ENCODE results near the gene TNFSF10.

Gene TNFSF10

DNA sequence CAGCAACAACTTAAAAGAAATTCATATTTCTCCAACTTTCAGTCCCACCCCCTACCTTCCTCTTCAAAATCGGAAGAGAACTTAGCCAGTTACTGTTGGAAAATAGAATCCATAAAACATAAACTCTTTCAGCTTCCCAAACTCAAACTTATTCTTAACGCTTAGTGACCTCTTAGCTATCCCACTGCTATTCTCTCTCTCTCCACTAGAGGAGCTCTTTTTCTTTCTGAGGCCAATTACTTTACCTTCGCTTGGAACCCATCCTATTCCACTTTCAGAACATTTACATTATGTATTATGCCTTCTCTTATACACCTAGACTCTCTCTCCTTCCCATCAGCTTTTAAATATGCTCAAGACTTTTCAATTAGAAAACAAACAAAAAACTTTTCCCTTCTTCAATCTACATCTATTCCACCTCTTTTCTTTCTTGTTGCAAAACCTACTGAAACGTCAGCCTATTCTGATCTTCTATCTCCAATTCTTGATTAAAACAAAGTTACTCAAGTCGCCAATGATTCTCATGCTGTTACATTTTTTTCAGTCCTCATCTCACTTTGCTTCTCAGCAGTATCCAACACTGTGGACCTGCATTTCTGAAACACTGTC is 61.6 kb downstream of the TNFSF10 start:
- TF ChIP-seq, protein P1, sequence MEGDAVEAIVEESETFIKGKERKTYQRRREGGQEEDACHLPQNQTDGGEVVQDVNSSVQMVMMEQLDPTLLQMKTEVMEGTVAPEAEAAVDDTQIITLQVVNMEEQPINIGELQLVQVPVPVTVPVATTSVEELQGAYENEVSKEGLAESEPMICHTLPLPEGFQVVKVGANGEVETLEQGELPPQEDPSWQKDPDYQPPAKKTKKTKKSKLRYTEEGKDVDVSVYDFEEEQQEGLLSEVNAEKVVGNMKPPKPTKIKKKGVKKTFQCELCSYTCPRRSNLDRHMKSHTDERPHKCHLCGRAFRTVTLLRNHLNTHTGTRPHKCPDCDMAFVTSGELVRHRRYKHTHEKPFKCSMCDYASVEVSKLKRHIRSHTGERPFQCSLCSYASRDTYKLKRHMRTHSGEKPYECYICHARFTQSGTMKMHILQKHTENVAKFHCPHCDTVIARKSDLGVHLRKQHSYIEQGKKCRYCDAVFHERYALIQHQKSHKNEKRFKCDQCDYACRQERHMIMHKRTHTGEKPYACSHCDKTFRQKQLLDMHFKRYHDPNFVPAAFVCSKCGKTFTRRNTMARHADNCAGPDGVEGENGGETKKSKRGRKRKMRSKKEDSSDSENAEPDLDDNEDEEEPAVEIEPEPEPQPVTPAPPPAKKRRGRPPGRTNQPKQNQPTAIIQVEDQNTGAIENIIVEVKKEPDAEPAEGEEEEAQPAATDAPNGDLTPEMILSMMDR (IDR thresholded peaks at IDR 0.05; ENCODE audit: insufficient read depth, low read depth, low read length, missing control alignments) = peak; percentile 92

DNA sequence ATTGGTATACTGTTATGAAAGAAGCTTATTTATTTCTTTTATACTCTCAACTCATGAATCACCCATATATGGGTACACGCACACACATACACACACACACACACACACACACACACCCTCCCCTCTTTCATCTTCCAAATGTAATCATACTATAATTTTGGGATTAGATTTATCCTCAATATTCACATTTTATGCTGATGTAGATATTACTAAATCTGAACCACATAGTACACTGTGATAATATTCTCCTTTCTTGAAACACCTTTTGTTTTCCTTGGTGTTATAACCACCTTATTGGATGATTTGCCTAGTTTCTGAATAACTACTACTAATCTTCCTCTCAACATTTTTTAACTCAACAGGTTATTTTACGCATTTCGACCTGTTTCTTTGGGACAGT is 66.8 kb downstream of the TNFSF10 start:
- TF ChIP-seq, protein P1 (IDR thresholded peaks at IDR 0.05; ENCODE audit: insufficient read depth, low read depth, low read length, missing control alignments) = no peak
- H3K4me3 ChIP-seq (ENCODE audit: low read length) = no peak overlapping the region

More for the DNA sequence above, 61.6 kb downstream of the TNFSF10 start:
- DNase-seq (ENCODE audit: low read depth) = peak; percentile 47
- no peak overlapping the region for H3K4me3 ChIP-seq (ENCODE audit: low read length)

More for the DNA sequence above, 66.8 kb downstream of the TNFSF10 start:
- no peak for DNase-seq (ENCODE audit: low read depth)
